HG02981 (cell line): ENCODE results near the gene ROBO1.
"Not testable (repeated sequence)": the region's sequence is repeated elsewhere in the genome, so short reads cannot be mapped to it uniquely, and the experiment has no call there.

Experiments used
- ATAC-seq: cut with Tn5 transposase; IDR thresholded peaks from one replicate; pipeline ENCODE4 v1.9.1; 2021; ENCODE audit warnings: mild to moderate bottlenecking, moderate library complexity; ENCODE audit not compliant: unreplicated experiment

Gene ROBO1

DNA sequence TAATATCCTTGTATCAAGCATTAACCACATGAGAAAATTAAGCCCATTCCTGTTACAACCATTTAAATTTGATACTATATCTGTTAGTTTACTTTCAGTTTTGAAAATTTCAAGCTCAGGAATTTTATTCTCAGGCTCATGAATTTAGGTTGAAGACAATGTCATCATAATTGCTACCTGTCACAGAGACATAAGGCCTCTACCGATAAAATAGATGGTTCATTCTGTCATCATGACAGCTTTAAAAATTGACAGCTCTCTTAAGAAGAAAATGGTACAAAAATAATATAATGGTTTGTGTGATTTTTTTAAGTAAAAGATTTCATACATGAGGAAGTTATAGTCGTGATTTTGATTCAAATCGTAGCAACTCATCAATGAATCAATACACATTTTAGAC lies 1003.2 kb downstream of the ROBO1 start:
- no peak for ATAC-seq

DNA sequence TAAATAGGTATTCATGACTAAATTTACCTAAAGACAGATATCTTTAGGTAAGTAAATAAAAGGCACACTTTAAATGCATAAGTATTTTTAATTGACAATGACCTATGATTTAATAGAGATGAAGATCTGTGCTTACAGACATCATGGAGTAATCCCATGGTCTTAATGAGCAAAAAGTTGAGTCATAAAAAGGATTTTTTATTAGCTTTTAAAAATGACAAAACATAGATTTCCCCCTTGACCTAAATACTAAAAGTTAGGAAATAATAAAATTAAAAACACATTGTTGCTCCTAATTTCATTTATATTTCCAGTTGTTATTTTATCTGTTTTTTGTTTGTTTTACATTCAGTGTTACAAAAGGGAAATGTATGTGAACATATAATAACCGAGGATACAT lies 1005.7 kb downstream of the ROBO1 start:
- ATAC-seq, result no peak

GRCh38 chr3:78761126-78761525 lies 1006.7 kb downstream of the ROBO1 start:
- ATAC-seq, result no peak

DNA sequence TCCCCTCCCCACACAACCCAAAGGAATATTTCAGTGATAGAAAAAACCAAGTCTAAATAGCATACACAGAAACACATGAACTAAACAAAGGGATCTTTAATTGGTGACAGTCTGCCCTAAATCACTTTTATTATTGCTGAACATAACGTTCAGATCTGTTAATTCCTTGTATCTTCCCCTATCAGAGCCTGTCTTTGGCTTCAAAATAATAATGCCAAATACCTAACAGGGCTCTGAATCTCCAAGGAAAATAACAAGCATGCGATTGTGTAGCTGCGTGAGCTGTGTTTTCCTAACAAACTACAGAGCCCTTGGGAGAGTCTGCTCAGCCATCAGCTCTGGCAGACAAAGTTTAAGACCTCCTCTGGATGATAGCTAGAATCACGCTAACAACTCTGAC lies 1010.1 kb downstream of the ROBO1 start:
- no peak for ATAC-seq

DNA sequence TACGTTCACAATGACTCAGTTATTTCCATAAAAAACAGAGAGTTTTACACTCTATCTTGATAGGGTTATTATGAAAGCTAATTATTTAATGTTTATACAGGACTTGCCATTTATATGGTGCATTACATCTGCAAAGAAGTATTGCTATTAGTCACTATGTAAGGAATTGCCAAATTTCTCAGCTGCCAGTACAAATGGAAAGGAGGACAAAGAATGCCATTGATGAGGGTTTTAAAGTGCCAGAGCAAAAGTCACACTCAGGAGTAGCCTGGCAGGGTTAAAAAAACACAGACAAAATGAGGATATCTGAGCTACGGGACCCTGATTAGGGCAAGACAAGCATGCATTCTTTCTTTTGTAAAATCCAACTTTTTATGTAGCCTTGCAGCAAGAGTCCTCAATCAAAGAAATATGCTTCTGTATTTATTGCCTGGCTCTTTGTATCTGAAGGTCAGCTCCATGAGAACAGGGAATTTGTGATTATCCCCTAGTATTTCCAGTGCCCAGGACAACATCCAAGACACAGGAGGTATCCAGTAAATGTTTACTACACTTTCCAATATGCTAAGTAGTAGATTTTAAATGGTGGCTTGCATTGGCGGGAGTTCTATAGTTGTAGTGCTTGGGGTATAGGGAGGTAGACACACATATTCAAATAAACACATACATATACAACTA lies 1013.6 kb downstream of the ROBO1 start:
- ATAC-seq, result no peak

GRCh38 chr3:78751266-78751665 lies 1016.5 kb downstream of the ROBO1 start:
- no peak for ATAC-seq

- not testable (repeated sequence) for ATAC-seq
These were observed 1017.5 kb downstream of the ROBO1 start for GRCh38 chr3:78750291-78750690.

DNA sequence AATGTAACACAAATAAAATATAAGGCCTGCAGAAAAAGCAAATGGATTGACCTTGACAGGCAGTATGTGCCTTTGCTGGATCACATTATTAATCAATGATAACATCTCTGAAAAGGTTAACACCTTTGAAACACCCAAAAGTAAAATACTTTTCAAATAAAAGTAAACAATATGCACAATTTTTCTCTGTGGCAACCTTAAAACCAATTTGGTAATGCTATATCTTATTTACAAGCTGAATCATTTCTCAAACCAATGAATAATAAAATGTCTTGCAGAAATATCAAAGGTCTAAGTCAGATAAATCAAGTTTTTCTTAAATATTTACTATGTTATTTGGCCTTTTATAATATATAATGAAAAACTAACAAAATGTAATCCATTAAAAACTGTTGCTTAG lies 1018.7 kb downstream of the ROBO1 start:
- no peak for ATAC-seq

GRCh38 chr3:78745847-78746246 lies 1022.0 kb downstream of the ROBO1 start:
- ATAC-seq, result no peak

- no peak for ATAC-seq
These were observed 1025.3 kb downstream of the ROBO1 start for GRCh38 chr3:78742491-78742890.

DNA sequence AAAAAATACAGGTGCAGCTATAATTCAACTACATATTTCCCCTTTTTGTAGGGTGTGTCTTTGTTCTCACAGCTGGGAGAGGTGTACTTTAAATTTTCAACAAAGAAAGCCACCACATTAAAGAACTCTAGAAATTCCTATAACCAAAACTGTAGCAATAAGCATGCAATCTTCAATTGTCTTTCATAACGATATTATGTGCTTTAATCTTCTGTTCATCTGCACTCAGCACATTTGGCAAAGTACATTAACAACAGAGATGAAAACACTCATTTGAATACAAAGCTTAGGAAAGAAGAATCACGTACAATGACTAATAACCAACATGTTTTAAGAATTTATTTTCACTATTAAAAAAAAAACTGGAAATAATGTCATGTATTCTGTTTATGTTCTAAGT lies 1025.8 kb downstream of the ROBO1 start:
- ATAC-seq, result no peak

DNA sequence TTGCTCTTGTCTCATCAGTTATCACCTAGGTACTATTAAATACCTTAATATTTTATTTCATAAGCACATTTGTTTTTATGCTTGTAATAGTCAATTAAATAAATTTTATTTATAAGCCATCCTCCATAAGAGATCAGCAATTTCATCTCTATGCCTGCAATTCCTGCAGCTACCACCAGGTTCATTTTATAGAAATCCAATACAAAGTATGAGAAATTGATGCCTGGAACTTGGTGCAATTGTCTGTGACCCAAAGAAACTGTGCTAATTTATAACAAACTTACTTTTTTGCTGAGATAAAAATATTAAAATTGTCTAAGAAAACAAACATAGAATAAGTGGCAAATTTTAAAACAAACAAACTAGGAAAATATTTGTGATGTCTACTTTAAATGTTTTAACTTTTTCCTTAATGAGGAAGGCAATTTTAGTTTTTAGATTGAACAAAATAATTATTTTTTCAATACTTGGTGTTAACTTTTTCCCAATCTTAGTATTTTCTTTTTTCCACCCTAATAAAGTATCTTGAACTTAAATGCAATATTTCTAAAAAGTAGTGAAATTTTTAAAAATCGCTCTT lies 1026.6 kb downstream of the ROBO1 start:
- no peak for ATAC-seq

- no peak for ATAC-seq
These were observed 1029.0 kb downstream of the ROBO1 start for GRCh38 chr3:78738833-78739232.

DNA sequence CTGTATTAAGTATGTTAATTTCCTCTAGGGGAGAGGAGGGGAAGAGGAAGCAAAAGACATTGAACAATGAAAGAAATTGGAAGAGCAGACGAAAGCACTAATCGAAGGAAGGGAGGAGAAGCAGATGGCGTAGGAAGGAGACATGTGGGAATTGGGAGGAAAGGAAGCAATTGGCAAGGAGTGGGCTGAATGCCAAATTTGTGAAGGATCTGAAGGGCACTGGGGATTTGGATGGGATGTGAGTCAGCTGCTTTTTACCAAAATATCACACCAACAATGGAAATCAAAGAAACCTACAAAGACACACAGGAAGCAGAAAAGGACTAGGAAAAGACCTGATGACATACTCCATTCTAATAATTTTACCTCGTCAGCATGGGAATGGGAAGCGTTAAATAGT lies 1029.8 kb downstream of the ROBO1 start:
- no peak for ATAC-seq

DNA sequence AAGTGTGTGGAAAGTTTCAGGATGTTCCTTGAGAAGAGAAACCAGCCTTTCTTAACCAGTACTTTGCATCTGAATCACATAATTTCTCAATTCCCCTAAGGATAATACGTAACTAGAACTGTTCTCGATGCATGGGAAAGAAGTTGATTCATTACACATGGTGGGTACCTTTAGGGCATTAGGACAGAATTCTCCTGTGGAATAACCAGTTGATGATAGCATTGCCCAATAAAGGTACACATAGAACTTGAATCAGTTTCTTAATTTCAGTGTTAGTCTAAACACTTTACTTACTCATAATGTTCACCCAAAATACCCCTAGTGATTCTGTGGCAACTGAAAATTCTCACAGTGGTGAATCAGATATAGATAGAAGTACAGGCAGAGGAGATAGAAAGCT lies 1030.9 kb downstream of the ROBO1 start:
- no peak for ATAC-seq

- no peak for ATAC-seq
These were observed 1033.7 kb downstream of the ROBO1 start for GRCh38 chr3:78734048-78734637.

GRCh38 chr3:78732893-78733292 lies 1034.9 kb downstream of the ROBO1 start:
- no peak for ATAC-seq

- no peak for ATAC-seq
These were observed 1035.3 kb downstream of the ROBO1 start for GRCh38 chr3:78732471-78732870.

DNA sequence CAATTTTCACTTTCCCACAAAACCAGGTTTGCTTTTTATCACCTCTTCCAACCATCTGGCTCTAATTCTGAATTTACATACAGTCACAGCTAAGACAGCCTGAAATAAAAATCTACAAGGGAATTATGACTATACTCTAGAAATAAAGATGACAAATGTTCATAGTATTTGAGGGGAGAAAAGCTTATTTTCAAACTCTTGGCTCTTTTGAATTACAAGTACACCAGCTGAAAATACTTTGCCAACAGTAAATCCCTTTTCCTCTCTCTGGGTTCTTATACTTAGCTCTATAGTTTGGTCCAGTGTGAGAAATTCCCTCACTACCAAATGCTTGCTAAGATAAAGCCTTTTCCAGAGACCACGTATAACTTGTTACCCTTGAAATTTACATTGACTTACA lies 1037.9 kb downstream of the ROBO1 start:
- ATAC-seq, result no peak

GRCh38 chr3:78728406-78729145 lies 1039.2 kb downstream of the ROBO1 start:
- ATAC-seq, result no peak

- no peak for ATAC-seq
These were observed 1041.3 kb downstream of the ROBO1 start for GRCh38 chr3:78726545-78726944.

DNA sequence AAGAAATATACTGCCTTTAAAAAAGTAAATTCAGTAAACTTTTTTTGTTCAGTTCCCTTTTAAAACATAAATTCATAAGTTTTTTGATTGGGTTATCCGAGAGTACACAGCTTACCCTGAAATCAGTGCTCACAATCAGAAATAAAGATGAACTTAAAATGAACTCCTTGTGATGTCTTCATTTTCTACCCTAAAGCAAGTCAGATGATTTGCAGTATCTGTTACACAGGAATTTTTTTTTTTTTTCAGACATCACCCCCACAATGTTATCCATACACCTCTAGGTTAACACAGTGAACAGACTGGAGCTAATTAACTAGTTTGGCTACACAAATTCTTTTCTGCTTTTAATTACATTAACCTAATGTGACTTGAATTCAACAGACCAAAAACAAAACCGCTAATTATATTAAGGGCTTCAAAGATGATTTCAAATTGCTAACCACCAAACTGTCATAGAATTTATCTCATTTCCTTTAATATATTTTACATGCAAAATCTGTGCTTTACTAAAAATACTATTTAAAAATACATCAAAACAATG lies 1042.0 kb downstream of the ROBO1 start:
- ATAC-seq, result no peak
